ENCODE measurements around the gene CAB39L. TPM values are rescaled to one million over a fixed set of nuclear protein-coding genes. Genes with fewer than 3 reads are reported as not detected.

Gene CAB39L
- total and polyA plus RNA-seq, 2 of the 13 experiments (the other 11 are each of a cell fraction or from before 2014, with no cell fraction given): 3.1 to 6.1 TPM

- H3K4me3 ChIP-seq (replicated peaks in 1 of 3; ENCODE audit: insufficient read depth in 1 of 3, low read depth in 2 of 3, low read length in 3 of 3): no peak overlapping the region
- no TSS peak for BruUV-seq (replicated peaks)
- in situ Hi-C loops (cut with HindIII; ENCODE audit: extremely low pct_ligation_motif_present, low pct_unique_long_range_greater_than_20kb) (no loop called here), intact Hi-C loops (cut with micrococcal nuclease; ENCODE audit: unreplicated experiment) (no loop called here)
- CTCF ChIA-PET (ENCODE audit: low intra/inter-chr PET ratio, low total read pairs): no interaction called here
- no peak overlapping the region for H3K27ac ChIP-seq (ENCODE audit: extremely low read length, insufficient read depth, low read length)
- no peak for FAIRE-seq
- H3K36me3 ChIP-seq (replicated peaks in 1 of 2; ENCODE audit: control insufficient read depth in 1 of 2, insufficient read depth in 2 of 2, low read length in 2 of 2): no peaks in the 10 kb centered on the region
- DNase-seq (ENCODE audit: low spot score): no peak
- 0 out of 2 replicates have a peak, but pooled peaks cover 7% of the 10 kb centered on the region for H3K4me1 ChIP-seq (ENCODE audit: insufficient read depth, low read length)
- 53% methylated on average over 7 of the region's 7 CpGs for WGBS (ENCODE audit: low lambda C conversion rate)
- no peak overlapping the region for H2AFZ ChIP-seq (ENCODE audit: low read length)
- no peaks in the 10 kb centered on the region for H3K9me3 ChIP-seq (ENCODE audit: low read length)
- H4K20me1 ChIP-seq (ENCODE audit: insufficient read depth, low read length): no peaks in the 10 kb centered on the region
- no peaks in the 10 kb centered on the region for H3K79me2 ChIP-seq (ENCODE audit: insufficient read depth, low read length)
- H3K9ac ChIP-seq (ENCODE audit: insufficient read depth, low read depth, low read length): no peak overlapping the region
- TF ChIP-seq ZNF678 (CRISPR knock-in tag; IDR thresholded peaks at IDR 0.05): no peak
- TF ChIP-seq ZNF614 (CRISPR knock-in tag; IDR thresholded peaks at IDR 0.05; ENCODE audit: borderline replicate concordance): no peak
- TF ChIP-seq PTBP1 (IDR thresholded peaks at IDR 0.05; ENCODE audit: low read depth, low read length, poor library complexity, severe bottlenecking): no peak
- no peak for TF ChIP-seq TRIM22 (IDR thresholded peaks at IDR 0.05)
- no peak for TF ChIP-seq SALL2 (CRISPR knock-in tag; IDR thresholded peaks at IDR 0.05)
- TF ChIP-seq HMG20A (CRISPR knock-in tag; IDR thresholded peaks at IDR 0.05; ENCODE audit: borderline replicate concordance): no peak
- TF ChIP-seq E2F1 (CRISPR knock-in tag; IDR thresholded peaks at IDR 0.05): no peak
- TF ChIP-seq BRD4 (CRISPR knock-in tag; IDR thresholded peaks at IDR 0.05): no peak
- no peaks in the 10 kb centered on the region for H3K27me3 ChIP-seq (ENCODE audit: control insufficient read depth in 1 of 2, insufficient read depth in 2 of 2, low read length in 2 of 2)
- POLR2A ChIA-PET: no interaction called here
- ATAC-seq: no peak
- H3K4me2 ChIP-seq (ENCODE audit: low read depth, low read length): no peak overlapping the region
Measured at GRCh38 chr13:49326222-49326917, 117.5 kb downstream of the CAB39L start.

Data from HepG2 (cell line).